Right ventricle myocardium superior (tissue), 1 donor: Measurements from ENCODE around the gene LDLRAD4. TPM values are rescaled to one million over a fixed set of nuclear protein-coding genes. Genes with fewer than 3 reads are reported as not detected.

ENCODE experiments used
- ATAC-seq: fragments of 200-7000 bp; cut with Tn5 transposase; one replicate; pipeline ENCODE4 v1.9.1; 2020; ENCODE audit warnings: mild to moderate bottlenecking; ENCODE audit not compliant: poor library complexity
- DNase-seq: peaks from one replicate; pipeline ENCODE4 v3.0.0-alpha.2; 2020
- intact Hi-C: fragments of 100-400 bp; cut with DNase I; formaldehyde crosslinking; loops from one replicate; pipeline ENCODE4 v1.11.2; 2022
- total RNA-seq: library from RNA; stranded (reverse); fragmentation: NEBNext Ultra II Directional; extraction: Animal tissue kit (Norgen Biotek cat#: 25700); gene quantifications from one replicate; pipeline ENCODE4 v1.2.1, GENCODE V29; 2021
- donor health status: DM: no; HTN: yes; CAD: no; lungs with severe emphysema.

Gene LDLRAD4
- total RNA-seq, 1 donor from 2014 or later, result 29.3 TPM

- DNase-seq, result no peak
- no peak for ATAC-seq
- intact Hi-C loops, result loop anchor here (5.0 kb wide), 1 partner anchor 52 kb away; no protein-coding TSS in a partner anchor
Observed at GRCh38 chr18:13613591-13614501, 395.3 kb downstream of the LDLRAD4 start.

- intact Hi-C loops, result loop anchor here (5.0 kb wide), 1 partner anchor 52 kb away; no protein-coding TSS in a partner anchor
- ATAC-seq (no peak), DNase-seq (no peak)
Observed at GRCh38 chr18:13614641-13615288, 396.2 kb downstream of the LDLRAD4 start.

GRCh38 chr18:13615432-13615861, 396.9 kb downstream of the LDLRAD4 start:
- ATAC-seq, result peak; percentile 39
- intact Hi-C loops, result no loop called here
- no peak for DNase-seq

GRCh38 chr18:13616041-13616440, 397.5 kb downstream of the LDLRAD4 start:
- ATAC-seq, result no peak
- no peak for DNase-seq
- intact Hi-C loops, result no loop called here

GRCh38 chr18:13616525-13617035, 398.0 kb downstream of the LDLRAD4 start:
- ATAC-seq, result no peak
- no peak for DNase-seq
- intact Hi-C loops, result no loop called here

- ATAC-seq, result no peak
- no peak for DNase-seq
- intact Hi-C loops, result no loop called here
Observed at GRCh38 chr18:13617826-13618515, 399.4 kb downstream of the LDLRAD4 start.

- intact Hi-C loops, result no loop called here
- no peak for ATAC-seq
Observed at GRCh38 chr18:13618760-13619438, 400.3 kb downstream of the LDLRAD4 start.

GRCh38 chr18:13619505-13620205, 401.1 kb downstream of the LDLRAD4 start:
- ATAC-seq (no peak), DNase-seq (no peak)
- intact Hi-C loops, result no loop called here

More at GRCh38 chr18:13618760-13619438, 400.3 kb downstream of the LDLRAD4 start:
- DNase-seq, result no peak

GRCh38 chr18:13620206-13620672, 401.7 kb downstream of the LDLRAD4 start:
- ATAC-seq, result no peak
- no peak for DNase-seq
- intact Hi-C loops, result no loop called here

GRCh38 chr18:13620818-13621445, 402.4 kb downstream of the LDLRAD4 start:
- intact Hi-C loops, result no loop called here
- DNase-seq (no peak), ATAC-seq (no peak)

GRCh38 chr18:13621446-13621849, 402.9 kb downstream of the LDLRAD4 start:
- DNase-seq (no peak), ATAC-seq (no peak)
- intact Hi-C loops, result no loop called here

GRCh38 chr18:13621886-13622619, 403.5 kb downstream of the LDLRAD4 start:
- ATAC-seq, result no peak
- intact Hi-C loops, result no loop called here
- DNase-seq, result no peak

- DNase-seq, result no peak
- intact Hi-C loops, result no loop called here
Observed at GRCh38 chr18:13622751-13623150, 404.2 kb downstream of the LDLRAD4 start.

GRCh38 chr18:13623348-13623747, 404.8 kb downstream of the LDLRAD4 start:
- ATAC-seq (no peak), DNase-seq (no peak)
- intact Hi-C loops, result no loop called here

More at GRCh38 chr18:13622751-13623150, 404.2 kb downstream of the LDLRAD4 start:
- no peak for ATAC-seq

GRCh38 chr18:13623871-13624270, 405.3 kb downstream of the LDLRAD4 start:
- DNase-seq (no peak), ATAC-seq (no peak)

GRCh38 chr18:13624563-13625237, 406.1 kb downstream of the LDLRAD4 start:
- DNase-seq, result no peak
- no peak for ATAC-seq
- intact Hi-C loops, result loop anchor here (5.0 kb wide), 1 partner anchor 407 kb away; the partner anchor contains the start of gene LDLRAD4

More at GRCh38 chr18:13623871-13624270, 405.3 kb downstream of the LDLRAD4 start:
- intact Hi-C loops, result no loop called here
